Stimulated activated CD4-positive, alpha-beta T cell treated with anti-CD3 and anti-CD28 coated beads, Interleukin-4, amount 100 ng/mL, for 4 hours (primary cell): ENCODE results near the gene HEATR9.

ENCODE experiments used
- DNase-seq, 2 experiments: peaks; one replicate each; pipeline ENCODE4 v3.0.0-alpha.2; 2020

HEATR9 gene

GRCh38 chr17:35893751-35894150 lies 25.1 kb upstream of the HEATR9 start:
- no peak for DNase-seq

GRCh38 chr17:35892091-35893035 lies 23.7 kb upstream of the HEATR9 start:
- DNase-seq = peak in 1 of 2 experiments; percentile 47

GRCh38 chr17:35891269-35891668 lies 22.6 kb upstream of the HEATR9 start:
- no peak for DNase-seq

- DNase-seq = no peak
Measured at GRCh38 chr17:35890774-35891155, 22.1 kb upstream of the HEATR9 start.

GRCh38 chr17:35889818-35890773 lies 21.4 kb upstream of the HEATR9 start:
- no peak for DNase-seq

GRCh38 chr17:35889241-35889640 lies 20.6 kb upstream of the HEATR9 start:
- DNase-seq = no peak

- no peak for DNase-seq
Measured at GRCh38 chr17:35879773-35880654, 11.3 kb upstream of the HEATR9 start, which contains the start of gene CCL5. CCL5 (minus strand) TSS chr17:35880360.

- no peak for DNase-seq
Measured at GRCh38 chr17:35878361-35878760, 9.7 kb upstream of the HEATR9 start.

GRCh38 chr17:35877345-35878029 lies 8.8 kb upstream of the HEATR9 start:
- no peak for DNase-seq

GRCh38 chr17:35876534-35876933 lies 7.8 kb upstream of the HEATR9 start:
- no peak for DNase-seq

- no peak for DNase-seq
Measured at GRCh38 chr17:35875800-35876139, 7.1 kb upstream of the HEATR9 start.

GRCh38 chr17:35875072-35875799 lies 6.5 kb upstream of the HEATR9 start:
- DNase-seq = no peak

GRCh38 chr17:35872196-35872980 lies 3.7 kb upstream of the HEATR9 start:
- no peak for DNase-seq

GRCh38 chr17:35870906-35871819 lies 2.5 kb upstream of the HEATR9 start:
- no peak for DNase-seq

GRCh38 chr17:35867574-35867973 lies 1.1 kb downstream of the HEATR9 start:
- DNase-seq = no peak

- DNase-seq = no peak
Measured at GRCh38 chr17:35866341-35866950, 2.2 kb downstream of the HEATR9 start.

- DNase-seq = no peak
Measured at GRCh38 chr17:35865412-35866340, 3.0 kb downstream of the HEATR9 start.

GRCh38 chr17:35864853-35865252 lies 3.8 kb downstream of the HEATR9 start:
- no peak for DNase-seq
